A549 (cell line): ENCODE results near the gene DIP2C.

Experiments
- CTCF ChIP-seq: fragments of >200 bp; sonication (Bioruptor Twin); formaldehyde crosslinking; IDR thresholded peaks from 3 replicates; pipeline ENCODE4 v1.5.1; 2016
- ESRRA ChIP-seq: fragments of 150-350 bp; IDR thresholded peaks from 2 replicates; pipeline ENCODE4 v1.6.1; 2014; ENCODE audit warnings: mild to moderate bottlenecking, low read length, borderline replicate concordance
- KDM5A ChIP-seq: fragments of 200-600 bp; sonication (generic); IDR thresholded peaks from 2 replicates; pipeline ENCODE4 v1.6.1; 2016; ENCODE audit warnings: antibody characterized with exemption, mild to moderate bottlenecking
- RFX5 ChIP-seq: fragments of 450-650 bp; IDR thresholded peaks from 2 replicates; pipeline ENCODE4 v1.7.1; 2014; ENCODE audit warnings: antibody characterized with exemption, mild to moderate bottlenecking, moderate library complexity
- TF ChIP-seq, protein P1 (sequence below): fragments of 200-600 bp; sonication (generic); IDR thresholded peaks from 2 replicates; pipeline ENCODE4 v1.6.1; 2016; ENCODE audit warnings: antibody characterized with exemption, mild to moderate bottlenecking, moderate library complexity

GRCh38 chr10:478471-479245 lies 210.8 kb downstream of the DIP2C start:
- TF ChIP-seq RFX5 (no peak), ESRRA (no peak), KDM5A (no peak), CTCF (no peak)
- TF ChIP-seq, protein P1, sequence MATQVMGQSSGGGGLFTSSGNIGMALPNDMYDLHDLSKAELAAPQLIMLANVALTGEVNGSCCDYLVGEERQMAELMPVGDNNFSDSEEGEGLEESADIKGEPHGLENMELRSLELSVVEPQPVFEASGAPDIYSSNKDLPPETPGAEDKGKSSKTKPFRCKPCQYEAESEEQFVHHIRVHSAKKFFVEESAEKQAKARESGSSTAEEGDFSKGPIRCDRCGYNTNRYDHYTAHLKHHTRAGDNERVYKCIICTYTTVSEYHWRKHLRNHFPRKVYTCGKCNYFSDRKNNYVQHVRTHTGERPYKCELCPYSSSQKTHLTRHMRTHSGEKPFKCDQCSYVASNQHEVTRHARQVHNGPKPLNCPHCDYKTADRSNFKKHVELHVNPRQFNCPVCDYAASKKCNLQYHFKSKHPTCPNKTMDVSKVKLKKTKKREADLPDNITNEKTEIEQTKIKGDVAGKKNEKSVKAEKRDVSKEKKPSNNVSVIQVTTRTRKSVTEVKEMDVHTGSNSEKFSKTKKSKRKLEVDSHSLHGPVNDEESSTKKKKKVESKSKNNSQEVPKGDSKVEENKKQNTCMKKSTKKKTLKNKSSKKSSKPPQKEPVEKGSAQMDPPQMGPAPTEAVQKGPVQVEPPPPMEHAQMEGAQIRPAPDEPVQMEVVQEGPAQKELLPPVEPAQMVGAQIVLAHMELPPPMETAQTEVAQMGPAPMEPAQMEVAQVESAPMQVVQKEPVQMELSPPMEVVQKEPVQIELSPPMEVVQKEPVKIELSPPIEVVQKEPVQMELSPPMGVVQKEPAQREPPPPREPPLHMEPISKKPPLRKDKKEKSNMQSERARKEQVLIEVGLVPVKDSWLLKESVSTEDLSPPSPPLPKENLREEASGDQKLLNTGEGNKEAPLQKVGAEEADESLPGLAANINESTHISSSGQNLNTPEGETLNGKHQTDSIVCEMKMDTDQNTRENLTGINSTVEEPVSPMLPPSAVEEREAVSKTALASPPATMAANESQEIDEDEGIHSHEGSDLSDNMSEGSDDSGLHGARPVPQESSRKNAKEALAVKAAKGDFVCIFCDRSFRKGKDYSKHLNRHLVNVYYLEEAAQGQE = no peak
